ENCODE results near the gene GUCA1A.
"Not testable (repeated sequence)": the region's sequence is repeated elsewhere in the genome, so short reads cannot be mapped to it uniquely, and the experiment has no call there.

Gene GUCA1A

DNA sequence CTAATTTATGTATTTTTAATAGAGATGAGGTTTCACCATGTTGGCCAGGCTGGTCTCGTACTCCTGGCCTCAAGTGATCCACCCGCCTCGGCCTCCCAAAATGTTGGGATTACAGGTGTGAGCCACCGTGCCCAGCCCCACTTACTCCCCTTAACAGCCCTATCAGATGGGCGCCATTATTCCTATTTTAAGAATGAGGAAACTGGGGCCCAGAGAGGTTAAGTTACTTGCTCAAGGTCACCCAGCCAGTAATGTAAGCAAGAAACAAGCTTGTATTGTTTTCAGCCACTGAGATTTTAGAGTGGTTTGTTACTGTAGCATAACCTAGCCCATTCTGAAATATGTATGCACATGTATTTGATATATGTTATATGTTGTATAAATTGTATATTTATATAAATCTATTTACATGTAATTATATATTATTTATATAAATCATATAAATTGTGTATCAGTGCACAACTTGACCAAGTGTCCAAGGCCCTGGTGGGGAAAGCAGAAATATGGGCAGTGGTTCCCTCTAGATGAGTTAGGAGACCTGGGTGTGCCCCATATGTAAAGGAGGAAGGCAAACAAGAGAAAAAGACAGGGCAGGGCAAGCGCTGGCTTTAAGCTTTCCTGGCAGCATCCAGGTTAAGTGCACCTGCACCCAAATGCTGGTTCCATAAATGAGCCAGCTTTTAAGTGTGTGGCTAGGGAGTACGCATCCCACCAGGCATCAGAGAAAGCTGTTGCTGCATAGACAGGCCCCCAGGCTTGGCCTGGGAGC, 1.2 kb upstream of the GUCA1A start:
- FAIRE-seq (no peak), DNase-seq (ENCODE audit: extremely low spot score, insufficient read length, low read depth) (no peak)

DNA sequence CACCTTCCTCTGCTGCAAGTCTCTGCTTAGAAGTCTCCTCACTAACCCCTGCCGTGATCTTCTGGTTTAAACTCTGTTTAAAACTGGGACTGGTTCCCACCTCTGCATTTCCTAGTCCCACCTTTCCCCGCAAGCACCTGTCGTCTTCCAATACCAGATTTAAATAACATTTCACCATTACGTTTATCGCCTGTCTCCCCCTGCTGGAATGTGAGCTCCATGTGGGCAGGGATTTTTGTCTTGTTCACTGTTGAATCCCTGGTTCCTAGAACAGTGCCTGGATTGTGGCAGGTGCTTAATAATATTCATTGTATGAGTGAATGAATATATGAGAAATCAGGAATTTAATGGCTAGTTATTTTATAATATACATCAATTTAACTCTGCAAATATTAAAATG, 2.7 kb downstream of the GUCA1A start:
- DNase-seq (ENCODE audit: extremely low spot score, insufficient read length, low read depth) (no peak), FAIRE-seq (no peak)

DNA sequence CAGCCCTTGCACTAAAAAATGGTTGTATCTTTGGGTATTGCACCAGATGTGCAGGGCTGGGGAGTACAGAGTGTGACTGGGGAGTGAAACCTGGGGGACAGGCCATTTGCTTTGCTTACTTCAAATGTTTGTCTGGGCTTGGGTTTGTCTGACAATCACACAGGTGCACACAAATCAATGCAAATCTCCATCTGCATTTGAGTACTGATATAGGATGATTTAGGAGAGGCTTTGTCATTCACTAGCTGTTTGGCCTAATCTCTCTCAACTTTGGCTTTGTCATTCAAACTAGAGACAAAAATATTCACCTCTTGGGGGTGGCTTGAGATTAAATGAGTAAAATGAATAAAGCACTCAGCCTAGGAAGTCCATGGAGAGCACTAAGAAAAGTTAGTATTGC, 3.8 kb downstream of the GUCA1A start:
- no peak for DNase-seq (ENCODE audit: extremely low spot score, insufficient read length, low read depth)
- FAIRE-seq: no peak

DNA sequence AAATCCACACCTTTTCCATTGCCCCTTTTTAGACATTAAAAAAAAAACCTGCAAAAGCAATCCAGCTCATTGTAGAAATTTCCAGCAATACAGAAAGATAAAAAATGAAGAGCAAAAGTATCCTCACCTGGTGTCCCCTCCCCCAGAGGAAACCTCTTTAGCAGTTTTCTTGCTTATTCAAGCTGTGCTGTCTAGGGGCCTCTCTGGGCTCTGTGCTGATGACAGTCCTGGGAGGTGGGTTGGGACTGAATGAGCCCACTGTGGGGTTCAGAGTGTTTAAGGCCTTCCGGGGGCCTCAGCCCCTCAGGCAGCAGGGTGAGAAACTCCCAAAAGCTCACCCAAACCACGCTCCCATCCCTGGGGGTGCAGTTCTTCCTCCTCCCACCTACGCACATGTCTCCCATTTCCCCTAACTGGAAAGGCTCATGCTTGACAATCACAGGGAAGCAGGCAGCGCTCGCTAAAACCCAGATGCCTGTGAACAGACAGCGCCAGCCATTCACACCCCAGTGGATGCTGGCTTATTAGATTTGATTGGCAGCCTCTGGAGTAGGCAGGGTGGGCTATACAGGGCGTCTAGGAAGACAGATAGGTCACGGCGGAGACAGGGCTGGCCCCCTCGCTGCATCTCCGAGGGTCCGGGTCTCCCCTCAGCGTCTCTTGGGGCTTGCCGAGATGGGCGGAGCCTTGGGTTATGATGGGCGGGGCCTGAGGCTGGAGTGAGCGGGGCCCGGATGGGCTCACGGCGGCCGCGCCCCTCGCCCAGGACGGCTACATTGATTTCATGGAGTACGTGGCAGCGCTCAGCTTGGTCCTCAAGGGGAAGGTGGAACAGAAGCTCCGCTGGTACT, 4.6 kb downstream of the GUCA1A start:
- no peak for FAIRE-seq
- no peak for DNase-seq (ENCODE audit: extremely low spot score, insufficient read length, low read depth)

- no peak for DNase-seq (ENCODE audit: extremely low spot score, insufficient read length, low read depth)
- no peak for FAIRE-seq
Observed at GRCh38 chr6:42179261-42179944, 6.2 kb downstream of the GUCA1A start.

DNA sequence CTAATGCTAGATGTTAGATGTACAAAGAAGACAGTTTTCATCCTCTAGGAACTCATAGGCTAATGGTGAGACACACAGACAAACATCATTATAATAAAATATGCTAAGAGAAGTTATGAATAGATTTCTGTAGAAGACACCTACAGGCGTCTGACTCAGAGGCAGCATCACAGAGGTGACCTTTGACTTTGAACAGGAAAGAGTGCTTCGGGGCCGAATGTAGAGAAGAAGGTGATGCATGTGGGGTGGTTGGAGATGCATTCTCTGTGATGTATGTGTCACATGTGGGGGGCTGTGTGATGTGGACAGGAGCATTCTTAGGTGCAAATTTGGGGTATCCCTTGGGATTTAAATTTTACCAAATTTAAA, 6.8 kb downstream of the GUCA1A start:
- DNase-seq (ENCODE audit: extremely low spot score, insufficient read length, low read depth): no peak
- FAIRE-seq: no peak

DNA sequence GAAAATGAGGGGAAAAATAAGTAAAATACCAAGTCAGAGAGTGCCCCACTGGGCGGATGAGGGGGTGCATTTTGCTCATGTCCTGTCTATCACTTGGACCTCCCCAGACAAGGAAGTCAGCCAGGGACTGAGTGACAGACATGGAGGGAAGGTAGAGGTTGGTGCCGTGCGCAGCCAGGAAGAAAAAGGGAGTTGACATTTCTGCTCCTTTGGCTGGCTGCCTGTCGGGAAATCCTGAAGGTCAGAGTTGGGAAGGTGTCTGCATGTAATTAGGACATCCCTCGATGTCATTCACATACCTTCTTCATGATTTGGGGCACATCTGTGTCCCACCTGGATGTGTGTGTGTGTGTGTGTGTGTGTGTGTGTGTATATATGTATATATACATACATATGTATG, 8.9 kb downstream of the GUCA1A start:
- FAIRE-seq (no peak), DNase-seq (ENCODE audit: extremely low spot score, insufficient read length, low read depth) (no peak)

- DNase-seq (ENCODE audit: extremely low spot score, insufficient read length, low read depth): no peak
- no peak for FAIRE-seq
Observed at GRCh38 chr6:42184475-42184874, 11.3 kb downstream of the GUCA1A start.

- no peak for DNase-seq (ENCODE audit: extremely low spot score, insufficient read length, low read depth)
- FAIRE-seq: no peak
Observed at GRCh38 chr6:42185597-42185996, 12.4 kb downstream of the GUCA1A start.

GRCh38 chr6:42188406-42188805, 15.2 kb downstream of the GUCA1A start:
- FAIRE-seq: no peak

DNA sequence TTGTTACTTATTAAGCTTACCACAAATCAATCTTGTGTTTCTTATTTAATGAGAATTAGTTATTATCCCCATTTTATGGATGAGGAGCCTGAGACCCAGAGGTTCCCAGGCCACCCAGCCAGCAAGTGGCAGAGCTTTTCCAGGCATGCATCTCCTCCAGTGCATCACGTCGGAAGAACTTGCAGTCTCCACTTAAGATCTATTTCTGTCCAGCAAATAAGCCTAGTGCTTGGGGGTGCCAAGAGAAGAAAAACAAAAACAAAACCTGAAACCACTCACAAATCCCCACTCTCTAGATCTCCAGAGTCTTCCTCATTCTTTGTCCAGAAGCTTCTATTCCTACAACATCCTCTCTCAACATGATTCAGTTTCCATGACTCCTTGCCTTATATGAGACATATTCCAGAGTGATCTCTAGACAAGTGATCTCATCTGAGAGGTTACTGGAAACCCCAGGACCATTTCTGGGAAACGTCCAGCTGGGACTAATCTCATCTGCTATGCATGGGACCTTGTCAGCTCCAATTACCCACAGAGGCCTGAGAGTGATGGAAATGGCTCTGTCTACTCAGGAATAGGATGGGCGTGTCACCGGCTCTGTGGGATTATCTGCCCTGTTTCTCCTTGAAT, 17.5 kb downstream of the GUCA1A start:
- DNase-seq (ENCODE audit: extremely low spot score, insufficient read length, low read depth): no peak
- FAIRE-seq: no peak

More at GRCh38 chr6:42188406-42188805, 15.2 kb downstream of the GUCA1A start:
- DNase-seq (ENCODE audit: extremely low spot score, insufficient read length, low read depth): no peak

- not testable (repeated sequence) for DNase-seq (ENCODE audit: extremely low spot score, insufficient read length, low read depth); FAIRE-seq
Observed at GRCh38 chr6:42192385-42192784, 19.2 kb downstream of the GUCA1A start.

DNA sequence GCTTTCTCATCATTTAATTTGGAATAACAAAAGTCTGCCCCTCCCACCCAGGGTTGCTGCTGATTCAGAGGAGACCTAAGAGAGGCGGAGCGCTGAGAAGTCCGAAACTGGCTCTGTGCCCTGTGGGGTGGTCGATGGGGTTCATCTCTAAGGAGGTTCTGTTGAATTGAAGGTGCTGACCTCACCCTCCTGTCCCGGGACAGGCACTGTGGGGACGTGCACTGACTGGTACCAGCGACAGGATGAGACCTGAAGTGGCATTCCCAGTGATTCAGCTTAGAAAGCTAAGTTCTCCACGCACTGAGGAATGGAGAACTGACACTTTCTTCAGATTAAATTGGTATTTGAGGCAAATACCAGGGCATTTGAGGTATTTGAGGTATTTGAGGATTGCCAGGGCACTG, 20.3 kb downstream of the GUCA1A start:
- DNase-seq (ENCODE audit: extremely low spot score, insufficient read length, low read depth) (no peak), FAIRE-seq (no peak)

DNA sequence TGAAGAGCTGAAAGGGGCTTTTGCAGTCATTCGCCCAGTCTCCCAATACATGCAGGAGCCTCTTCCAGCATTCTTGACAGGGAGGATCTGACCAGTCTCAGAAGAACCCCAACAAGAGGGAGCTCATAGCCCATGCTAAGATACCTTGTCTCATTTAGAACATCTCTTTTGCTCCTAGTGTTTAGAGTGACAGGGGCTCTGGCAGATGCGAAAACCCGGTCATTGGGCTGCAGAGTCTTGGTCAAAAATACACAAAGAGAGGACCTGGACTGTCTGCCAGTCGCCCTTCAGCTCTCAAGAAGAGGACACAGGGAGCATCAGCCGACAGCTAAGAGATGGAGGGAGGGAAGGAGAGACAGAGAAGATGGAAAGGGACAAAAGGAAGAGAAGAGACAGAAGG, 20.9 kb downstream of the GUCA1A start:
- DNase-seq (ENCODE audit: extremely low spot score, insufficient read length, low read depth) (no peak), FAIRE-seq (no peak)

- FAIRE-seq (no peak), DNase-seq (ENCODE audit: extremely low spot score, insufficient read length, low read depth) (no peak)
Observed at GRCh38 chr6:42195415-42195814, 22.3 kb downstream of the GUCA1A start.

GRCh38 chr6:42197555-42198362, 24.6 kb downstream of the GUCA1A start:
- no peak for DNase-seq (ENCODE audit: extremely low spot score, insufficient read length, low read depth)
- no peak for FAIRE-seq

DNA sequence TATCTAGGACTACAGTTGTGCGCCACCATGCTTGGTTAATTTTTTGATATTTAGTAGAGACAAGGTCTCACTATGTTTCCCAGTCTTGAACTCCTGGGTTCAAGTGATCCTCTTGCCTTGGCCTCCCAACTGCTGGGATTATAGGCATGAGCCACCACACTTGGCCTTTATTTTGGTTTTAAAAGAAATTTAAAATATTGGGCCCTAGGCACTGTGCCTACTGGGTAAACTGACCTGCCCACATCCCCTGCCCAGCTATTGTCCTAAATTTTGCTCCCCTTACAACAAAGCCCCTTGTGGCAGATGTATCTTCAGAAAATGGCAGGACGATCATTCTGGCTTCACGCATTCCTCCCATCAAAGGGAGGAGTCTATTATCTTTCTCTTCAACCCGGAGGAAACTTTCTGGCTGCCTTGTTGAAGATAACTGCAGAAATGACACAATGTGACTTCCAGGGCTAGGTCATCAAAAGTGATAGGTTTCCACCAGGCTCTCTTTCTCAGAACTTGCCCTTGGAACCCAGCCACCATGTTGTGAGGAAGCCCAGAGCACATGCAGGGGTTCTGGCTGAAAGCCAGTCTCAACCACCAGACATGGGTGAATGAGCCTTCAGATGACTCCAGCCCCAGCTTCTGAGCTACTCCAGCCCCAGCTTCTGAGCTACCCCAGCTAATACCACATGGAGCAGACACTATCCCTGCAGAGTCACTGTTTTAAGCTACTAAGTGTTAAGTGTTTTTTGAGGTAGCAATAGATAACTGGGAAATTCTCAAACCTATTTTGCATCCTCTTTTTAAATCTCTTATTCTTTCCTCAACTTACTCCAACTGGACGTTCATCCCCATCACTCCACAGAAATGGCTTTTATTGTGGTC, 26.2 kb downstream of the GUCA1A start:
- DNase-seq (ENCODE audit: extremely low spot score, insufficient read length, low read depth): no peak
- no peak for FAIRE-seq

- FAIRE-seq: no peak
Observed at GRCh38 chr6:42200035-42200434, 26.9 kb downstream of the GUCA1A start.

GRCh38 chr6:42201382-42201781, 28.2 kb downstream of the GUCA1A start:
- no peak for FAIRE-seq
- no peak for DNase-seq (ENCODE audit: extremely low spot score, insufficient read length, low read depth)

More at GRCh38 chr6:42200035-42200434, 26.9 kb downstream of the GUCA1A start:
- no peak for DNase-seq (ENCODE audit: extremely low spot score, insufficient read length, low read depth)

All from GM18507 (cell line).